Measurements from ENCODE around the gene ARHGAP8. TPM values are rescaled to one million over a fixed set of nuclear protein-coding genes. Genes with fewer than 3 reads are reported as not detected.

Gene ARHGAP8
- total and polyA plus RNA-seq, 2 donors (not counting 1 experiment from before 2014, with no cell fraction given): 0.07 to 0.17 TPM

DNA sequence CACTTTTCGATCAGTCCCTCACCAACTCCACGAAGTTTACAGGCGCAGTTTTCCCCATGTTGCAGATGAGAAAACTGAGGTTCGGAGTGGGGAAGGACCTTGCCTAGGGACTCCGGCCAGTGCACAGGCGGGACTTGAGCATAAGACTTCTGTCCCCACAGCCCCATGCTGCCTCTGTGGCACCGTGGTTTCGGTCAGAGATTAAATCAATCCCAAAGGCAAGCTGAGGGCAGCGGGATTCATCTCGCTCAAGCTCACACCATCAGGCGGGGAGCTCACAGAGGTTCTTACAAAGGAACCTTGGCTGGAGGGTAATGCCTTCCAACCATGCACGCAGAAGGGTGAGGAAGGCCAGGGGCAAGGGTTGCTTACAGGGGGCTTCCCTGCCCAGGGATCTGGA is 141.9 kb downstream of the ARHGAP8 start:
- H3K27ac ChIP-seq (ENCODE audit: insufficient read depth, low read length): no peak overlapping the region
- no peaks in the 10 kb centered on the region for H3K9me3 ChIP-seq (ENCODE audit: control insufficient read depth, insufficient read depth, low read depth, low read length)
- H3K4me3 ChIP-seq (replicated peaks in 1 of 4; ENCODE audit: control extremely low read depth in 1 of 4, insufficient read depth in 1 of 4, low read depth in 3 of 4, low read length in 4 of 4): no peak overlapping the region
- H2AFZ ChIP-seq (ENCODE audit: low read length): no peak overlapping the region
- H3K4me1 ChIP-seq (ENCODE audit: control insufficient read depth, extremely low read depth, insufficient read depth, low read length): no peaks in the 10 kb centered on the region
- DNase-seq (ENCODE audit: low read depth in 2 of 2): no peak
- H4K20me1 ChIP-seq (ENCODE audit: control insufficient read depth, extremely low read depth, insufficient read depth, low read length): no peaks in the 10 kb centered on the region
- no peaks in the 10 kb centered on the region for H3K36me3 ChIP-seq (ENCODE audit: control insufficient read depth, insufficient read depth, low read length)
- no peaks in the 10 kb centered on the region for H3K79me2 ChIP-seq (ENCODE audit: control insufficient read depth, insufficient read depth, low read length)
- no peak overlapping the region for H3K4me2 ChIP-seq (ENCODE audit: extremely low read depth, insufficient read depth, low read length)
- TF ChIP-seq, protein P1, sequence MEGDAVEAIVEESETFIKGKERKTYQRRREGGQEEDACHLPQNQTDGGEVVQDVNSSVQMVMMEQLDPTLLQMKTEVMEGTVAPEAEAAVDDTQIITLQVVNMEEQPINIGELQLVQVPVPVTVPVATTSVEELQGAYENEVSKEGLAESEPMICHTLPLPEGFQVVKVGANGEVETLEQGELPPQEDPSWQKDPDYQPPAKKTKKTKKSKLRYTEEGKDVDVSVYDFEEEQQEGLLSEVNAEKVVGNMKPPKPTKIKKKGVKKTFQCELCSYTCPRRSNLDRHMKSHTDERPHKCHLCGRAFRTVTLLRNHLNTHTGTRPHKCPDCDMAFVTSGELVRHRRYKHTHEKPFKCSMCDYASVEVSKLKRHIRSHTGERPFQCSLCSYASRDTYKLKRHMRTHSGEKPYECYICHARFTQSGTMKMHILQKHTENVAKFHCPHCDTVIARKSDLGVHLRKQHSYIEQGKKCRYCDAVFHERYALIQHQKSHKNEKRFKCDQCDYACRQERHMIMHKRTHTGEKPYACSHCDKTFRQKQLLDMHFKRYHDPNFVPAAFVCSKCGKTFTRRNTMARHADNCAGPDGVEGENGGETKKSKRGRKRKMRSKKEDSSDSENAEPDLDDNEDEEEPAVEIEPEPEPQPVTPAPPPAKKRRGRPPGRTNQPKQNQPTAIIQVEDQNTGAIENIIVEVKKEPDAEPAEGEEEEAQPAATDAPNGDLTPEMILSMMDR (conservative IDR thresholded peaks at IDR 0.05 in 1 of 2, IDR thresholded peaks at IDR 0.05 in 1 of 2; ENCODE audit: low read depth in 1 of 2, low read length in 2 of 2): no peak
- no peak for TF ChIP-seq EZH2 (IDR thresholded peaks at IDR 0.05; ENCODE audit: low read length, missing control alignments)
- H3K27me3 ChIP-seq (ENCODE audit: control insufficient read depth, insufficient read depth, low read length): no peaks in the 10 kb centered on the region
- H3K9ac ChIP-seq (ENCODE audit: insufficient read depth, low read length): no peak overlapping the region

DNA sequence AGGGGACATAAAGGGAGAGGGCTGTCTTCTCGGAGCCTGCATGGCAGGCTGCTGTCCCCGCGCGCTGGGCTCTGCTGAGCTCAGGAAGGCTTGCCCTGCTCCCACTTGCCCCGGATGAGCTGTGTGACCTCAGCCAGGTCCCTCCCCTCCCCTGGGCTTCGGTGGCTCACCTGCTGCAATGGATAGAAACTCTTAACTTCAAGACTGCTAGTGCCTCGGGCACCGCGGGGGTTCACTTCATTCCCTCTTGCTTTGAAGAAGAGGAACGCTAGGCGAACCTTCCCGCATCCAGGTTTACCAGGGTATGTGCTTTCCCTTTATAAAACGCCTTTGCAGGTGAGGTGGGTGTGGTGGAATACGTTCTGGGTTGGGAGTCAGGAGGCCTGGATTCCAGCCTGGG is 142.4 kb downstream of the ARHGAP8 start:
- Histone ChIP-seq H3K9ac (ENCODE audit: insufficient read depth, low read length) (no peak overlapping the region), H3K4me3 (replicated peaks in 1 of 4; ENCODE audit: control extremely low read depth in 1 of 4, insufficient read depth in 1 of 4, low read depth in 3 of 4, low read length in 4 of 4) (no peak overlapping the region), H4K20me1 (ENCODE audit: control insufficient read depth, extremely low read depth, insufficient read depth, low read length) (no peaks in the 10 kb centered on the region), H3K4me2 (ENCODE audit: extremely low read depth, insufficient read depth, low read length) (no peak overlapping the region), H3K79me2 (ENCODE audit: control insufficient read depth, insufficient read depth, low read length) (no peaks in the 10 kb centered on the region), H3K9me3 (ENCODE audit: control insufficient read depth, insufficient read depth, low read depth, low read length) (no peaks in the 10 kb centered on the region), H3K27me3 (ENCODE audit: control insufficient read depth, insufficient read depth, low read length) (no peaks in the 10 kb centered on the region), H3K4me1 (ENCODE audit: control insufficient read depth, extremely low read depth, insufficient read depth, low read length) (no peaks in the 10 kb centered on the region), H3K36me3 (ENCODE audit: control insufficient read depth, insufficient read depth, low read length) (no peaks in the 10 kb centered on the region), H3K27ac (ENCODE audit: insufficient read depth, low read length) (no peak overlapping the region), H2AFZ (ENCODE audit: low read length) (no peak overlapping the region)
- DNase-seq (ENCODE audit: low read depth in 2 of 2): no peak
- TF ChIP-seq, protein P1 (conservative IDR thresholded peaks at IDR 0.05 in 1 of 2, IDR thresholded peaks at IDR 0.05 in 1 of 2; ENCODE audit: low read depth in 1 of 2, low read length in 2 of 2): no peak
- TF ChIP-seq EZH2 (IDR thresholded peaks at IDR 0.05; ENCODE audit: low read length, missing control alignments): no peak

DNA sequence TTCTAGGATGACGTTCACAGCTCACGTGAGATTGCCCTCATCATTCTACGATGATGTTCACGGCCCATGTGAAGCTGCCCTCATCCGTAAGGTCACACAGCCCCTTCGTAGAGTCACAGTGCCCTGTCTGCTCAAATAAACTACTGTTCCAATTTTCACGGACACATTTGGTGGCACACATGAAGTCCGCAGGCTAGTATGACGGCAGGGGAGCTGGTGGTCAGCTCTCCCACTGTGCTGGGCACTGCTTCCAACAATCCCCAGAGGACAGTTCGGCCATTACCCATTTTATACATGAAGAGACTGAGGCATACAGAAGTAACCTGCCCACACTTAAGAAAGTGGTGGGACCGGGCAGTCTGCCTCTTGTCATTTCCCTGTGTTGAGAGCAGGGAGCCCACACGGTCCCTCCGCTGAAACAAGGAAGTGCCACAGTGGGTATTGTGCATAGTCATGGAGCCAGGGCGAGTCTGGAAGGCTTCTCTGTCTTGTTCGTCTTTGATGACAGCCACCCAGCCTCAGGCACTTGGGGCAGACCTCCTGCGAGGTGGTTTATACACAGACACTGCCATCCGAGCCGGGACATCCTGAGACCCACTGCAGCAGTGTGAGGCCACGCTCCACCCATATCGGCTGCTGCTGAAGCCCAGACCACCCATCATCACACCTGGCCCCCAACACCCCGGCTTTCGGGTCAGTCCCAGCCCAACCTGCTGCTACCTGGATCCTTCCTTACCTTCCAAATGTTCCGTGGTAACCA is 143.1 kb downstream of the ARHGAP8 start:
- Histone ChIP-seq H3K27me3 (ENCODE audit: control insufficient read depth, insufficient read depth, low read length) (no peaks in the 10 kb centered on the region), H2AFZ (ENCODE audit: low read length) (no peak overlapping the region), H3K9me3 (ENCODE audit: control insufficient read depth, insufficient read depth, low read depth, low read length) (no peaks in the 10 kb centered on the region), H3K27ac (ENCODE audit: insufficient read depth, low read length) (no peak overlapping the region), H4K20me1 (ENCODE audit: control insufficient read depth, extremely low read depth, insufficient read depth, low read length) (no peaks in the 10 kb centered on the region), H3K4me2 (ENCODE audit: extremely low read depth, insufficient read depth, low read length) (no peak overlapping the region), H3K4me1 (ENCODE audit: control insufficient read depth, extremely low read depth, insufficient read depth, low read length) (no peaks in the 10 kb centered on the region), H3K79me2 (ENCODE audit: control insufficient read depth, insufficient read depth, low read length) (no peaks in the 10 kb centered on the region), H3K36me3 (ENCODE audit: control insufficient read depth, insufficient read depth, low read length) (no peaks in the 10 kb centered on the region), H3K4me3 (replicated peaks in 1 of 4; ENCODE audit: control extremely low read depth in 1 of 4, insufficient read depth in 1 of 4, low read depth in 3 of 4, low read length in 4 of 4) (no peak overlapping the region), H3K9ac (ENCODE audit: insufficient read depth, low read length) (no peak overlapping the region)
- TF ChIP-seq, protein P1 (conservative IDR thresholded peaks at IDR 0.05 in 1 of 2, IDR thresholded peaks at IDR 0.05 in 1 of 2; ENCODE audit: low read depth in 1 of 2, low read length in 2 of 2): no peak
- DNase-seq (ENCODE audit: low read depth in 2 of 2): no peak
